ENCODE results near the gene KLHDC1. TPM values are rescaled to one million over a fixed set of nuclear protein-coding genes. Genes with fewer than 3 reads are reported as not detected.
"Not testable (repeated sequence)": the region's sequence is repeated elsewhere in the genome, so short reads cannot be mapped to it uniquely, and the experiment has no call there.

KLHDC1 gene
- total and polyA plus RNA-seq, 8 donors: 3.5 to 9.4 (median 6.5) TPM

DNA sequence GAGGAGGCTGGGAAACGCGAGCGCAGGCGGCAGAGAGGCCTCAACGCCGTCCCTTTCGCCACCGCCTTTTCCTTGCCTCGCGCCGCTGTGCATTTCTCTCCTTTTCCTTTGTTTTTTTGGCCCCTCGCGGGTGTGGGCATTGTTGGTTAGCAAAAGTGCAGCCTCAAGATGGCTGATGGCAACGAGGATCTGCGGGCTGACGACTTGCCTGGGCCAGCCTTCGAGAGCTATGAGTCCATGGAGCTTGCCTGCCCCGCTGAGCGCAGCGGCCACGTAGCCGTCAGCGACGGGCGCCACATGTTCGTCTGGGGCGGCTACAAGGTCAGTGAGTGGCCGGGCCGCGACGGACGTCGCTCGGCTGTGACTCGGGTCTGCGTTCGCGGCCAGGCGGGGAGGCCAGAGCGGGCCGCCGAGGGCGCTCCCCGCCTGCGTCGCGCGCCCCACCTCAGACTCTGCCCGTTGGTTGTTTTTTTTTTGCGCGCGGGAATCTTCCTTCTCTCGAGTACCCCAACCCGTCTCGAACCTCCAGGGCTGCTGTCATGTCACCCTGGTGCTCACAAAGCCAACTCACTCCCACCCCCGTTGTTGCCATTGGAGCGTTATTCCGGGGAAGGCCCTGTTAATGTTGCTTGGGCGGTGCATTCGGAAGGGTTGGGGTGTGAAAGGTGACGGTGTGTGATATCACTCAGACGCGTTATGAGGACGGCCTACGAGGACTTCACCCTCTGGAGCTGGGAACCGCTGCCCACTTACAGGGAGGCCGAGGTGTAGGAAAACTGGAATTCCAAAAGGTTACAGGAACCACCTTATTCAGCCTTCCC is 75.6 kb downstream of the KLHDC1 start:
- Histone ChIP-seq H3K36me3 (peaks cover 0 to 14% of the 10 kb centered on the region in 2 donors), H3K4me1 (peaks cover 9 to 38% of the 10 kb centered on the region in 2 donors), H3K27ac (peak overlapping the region; percentile 94 to 99), H3K9me3 (no peaks in the 10 kb centered on the region), H3K27me3 (no peaks in the 10 kb centered on the region), H3K4me3 (peak overlapping the region; percentile 91 to 92)
- TF ChIP-seq, protein P1, sequence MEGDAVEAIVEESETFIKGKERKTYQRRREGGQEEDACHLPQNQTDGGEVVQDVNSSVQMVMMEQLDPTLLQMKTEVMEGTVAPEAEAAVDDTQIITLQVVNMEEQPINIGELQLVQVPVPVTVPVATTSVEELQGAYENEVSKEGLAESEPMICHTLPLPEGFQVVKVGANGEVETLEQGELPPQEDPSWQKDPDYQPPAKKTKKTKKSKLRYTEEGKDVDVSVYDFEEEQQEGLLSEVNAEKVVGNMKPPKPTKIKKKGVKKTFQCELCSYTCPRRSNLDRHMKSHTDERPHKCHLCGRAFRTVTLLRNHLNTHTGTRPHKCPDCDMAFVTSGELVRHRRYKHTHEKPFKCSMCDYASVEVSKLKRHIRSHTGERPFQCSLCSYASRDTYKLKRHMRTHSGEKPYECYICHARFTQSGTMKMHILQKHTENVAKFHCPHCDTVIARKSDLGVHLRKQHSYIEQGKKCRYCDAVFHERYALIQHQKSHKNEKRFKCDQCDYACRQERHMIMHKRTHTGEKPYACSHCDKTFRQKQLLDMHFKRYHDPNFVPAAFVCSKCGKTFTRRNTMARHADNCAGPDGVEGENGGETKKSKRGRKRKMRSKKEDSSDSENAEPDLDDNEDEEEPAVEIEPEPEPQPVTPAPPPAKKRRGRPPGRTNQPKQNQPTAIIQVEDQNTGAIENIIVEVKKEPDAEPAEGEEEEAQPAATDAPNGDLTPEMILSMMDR (IDR thresholded peaks at IDR 0.05): no peak
- DNase-seq (peak; percentile 45 to 89 (median 68)), ATAC-seq (peak; percentile 58)
- intact Hi-C loops (cut with DNase I): no loop called here

DNA sequence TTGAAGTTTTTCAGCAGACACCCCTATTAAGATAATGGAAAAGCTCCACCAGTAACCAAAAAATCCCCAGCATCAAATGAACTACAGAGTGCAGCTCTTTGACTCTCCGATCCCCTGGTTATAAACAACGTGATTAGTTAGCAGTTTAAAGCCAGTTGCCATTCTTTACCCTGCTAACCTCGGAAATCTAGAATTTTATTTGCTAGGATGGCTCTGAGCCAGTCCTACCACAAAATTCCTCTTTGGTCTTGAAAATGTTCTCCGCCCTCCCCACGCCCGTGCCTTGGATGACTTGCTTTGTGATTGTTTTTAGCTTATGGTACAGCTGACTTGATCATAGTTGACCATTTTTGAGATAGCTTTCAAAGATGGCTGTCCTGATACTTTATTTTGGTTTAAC is 76.3 kb downstream of the KLHDC1 start:
- Histone ChIP-seq H3K27ac (peak overlapping the region; percentile 94 to 99), H3K9me3 (no peaks in the 10 kb centered on the region), H3K4me3 (peak overlapping the region; percentile 91 to 92), H3K36me3 (peaks cover 0 to 19% of the 10 kb centered on the region in 2 donors), H3K4me1 (peaks cover 9 to 38% of the 10 kb centered on the region in 2 donors), H3K27me3 (no peaks in the 10 kb centered on the region)
- intact Hi-C loops (cut with DNase I): no loop called here
- ATAC-seq (peak; percentile 3), DNase-seq (no peak)
- TF ChIP-seq, protein P1 (IDR thresholded peaks at IDR 0.05): no peak

DNA sequence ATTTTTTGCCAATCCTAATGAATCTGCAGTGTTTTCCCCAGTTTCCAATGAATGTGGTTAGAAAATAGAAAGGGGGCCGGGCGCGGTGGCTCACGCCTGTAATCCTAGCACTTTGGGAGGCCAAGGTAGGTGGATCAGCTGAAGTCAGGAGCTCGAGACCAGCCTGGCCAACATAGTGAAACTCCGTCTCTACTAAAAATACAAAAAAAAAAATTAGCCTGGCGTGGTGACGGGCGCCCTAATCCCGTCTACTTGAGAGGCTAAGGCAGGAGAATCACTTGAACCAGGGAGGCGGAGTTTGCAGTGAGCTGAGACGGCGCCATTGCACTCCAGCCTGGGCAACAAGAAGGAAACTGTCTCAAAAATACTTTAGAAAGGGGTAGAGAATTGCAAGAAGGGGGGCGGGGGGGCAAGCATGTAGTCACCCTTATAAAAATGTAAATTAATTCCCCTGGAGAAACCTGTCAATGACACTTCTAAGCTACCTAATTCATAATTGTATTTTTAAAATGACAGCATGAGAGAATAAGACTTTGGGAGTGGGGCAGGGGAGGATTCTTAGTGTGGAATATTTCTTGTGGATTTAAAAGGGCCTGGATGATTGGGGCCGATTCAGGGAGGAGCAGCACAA is 76.8 kb downstream of the KLHDC1 start:
- H3K4me1 ChIP-seq: peaks cover 9 to 38% of the 10 kb centered on the region in 2 donors
- peak in 1 of 4 donors; percentile 38 for DNase-seq
- H3K27ac ChIP-seq: peak overlapping the region; percentile 94 to 99
- TF ChIP-seq, protein P1 (IDR thresholded peaks at IDR 0.05): no peak
- peak overlapping the region; percentile 91 to 92 for H3K4me3 ChIP-seq
- peak; percentile 28 for ATAC-seq
- H3K9me3 ChIP-seq: no peaks in the 10 kb centered on the region
- no peaks in the 10 kb centered on the region for H3K27me3 ChIP-seq
- peaks cover 0 to 24% of the 10 kb centered on the region in 2 donors for H3K36me3 ChIP-seq
- intact Hi-C loops (cut with DNase I): no loop called here

DNA sequence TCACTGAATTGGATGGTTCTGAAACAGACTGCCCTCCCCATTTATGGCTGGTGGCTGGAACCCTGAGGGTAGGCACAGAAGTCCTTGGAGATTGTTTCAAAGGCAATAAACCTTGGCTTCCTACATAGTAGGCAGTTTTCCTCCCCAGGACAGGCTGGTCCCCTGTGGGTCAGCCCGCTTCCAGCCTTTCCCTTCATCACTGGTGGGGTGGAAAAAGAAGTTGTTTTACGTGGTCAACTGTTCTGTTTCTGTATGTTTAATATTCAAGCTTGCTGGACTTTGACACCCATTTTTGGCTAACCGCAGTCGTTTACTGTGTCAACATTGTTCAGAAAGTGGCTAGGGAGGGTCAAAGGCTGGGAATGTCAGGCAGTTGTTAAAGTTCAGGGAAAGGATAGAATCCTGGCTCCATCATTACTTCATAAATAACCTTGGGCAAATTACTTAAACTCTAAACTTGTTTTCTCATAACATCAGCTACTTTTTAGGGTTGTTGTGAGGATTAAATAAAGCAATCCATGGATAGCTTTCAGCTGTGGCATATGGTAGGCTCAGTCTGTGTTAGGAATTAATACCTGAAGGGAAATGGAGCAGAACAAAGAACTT is 77.4 kb downstream of the KLHDC1 start:
- Histone ChIP-seq H3K27ac (peak overlapping the region; percentile 94 to 99), H3K27me3 (no peaks in the 10 kb centered on the region), H3K36me3 (peaks cover 0 to 31% of the 10 kb centered on the region in 2 donors), H3K4me3 (peak overlapping the region in 1 of 2 donors; percentile 92), H3K9me3 (no peaks in the 10 kb centered on the region), H3K4me1 (peaks cover 9 to 38% of the 10 kb centered on the region in 2 donors)
- TF ChIP-seq, protein P1 (IDR thresholded peaks at IDR 0.05): no peak
- intact Hi-C loops (cut with DNase I): no loop called here
- DNase-seq (no peak), ATAC-seq (peak; percentile 47)

DNA sequence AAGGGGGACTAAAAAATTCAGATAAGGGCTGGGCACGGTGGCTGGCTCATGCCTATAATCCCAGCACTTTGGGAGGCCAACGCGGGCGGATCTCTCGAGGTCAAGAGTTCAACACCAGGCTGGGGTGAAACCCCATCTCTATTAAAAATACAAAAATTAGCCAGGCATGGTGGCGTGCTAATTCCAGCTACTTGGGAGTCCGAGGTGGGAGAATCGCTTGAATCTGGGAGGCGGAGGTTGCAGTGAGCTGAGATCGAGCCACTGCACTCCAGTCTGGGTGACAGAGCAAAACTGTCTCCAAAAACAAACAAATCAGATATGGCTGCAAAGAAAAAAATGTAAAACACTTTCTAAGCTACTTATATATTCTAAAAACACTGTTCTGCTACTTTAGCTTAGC is 78.8 kb downstream of the KLHDC1 start:
- intact Hi-C loops (cut with DNase I); ATAC-seq; H3K27ac ChIP-seq; H3K27me3 ChIP-seq; DNase-seq; H3K9me3 ChIP-seq; H3K4me3 ChIP-seq: not testable (repeated sequence)
- peaks cover 0 to 44% of the 10 kb centered on the region in 2 donors for H3K36me3 ChIP-seq
- peaks cover 9 to 36% of the 10 kb centered on the region in 2 donors for H3K4me1 ChIP-seq

Measured in left lung (tissue), 10 donors.